ENCODE results near the gene TMPRSS13.
"Not testable (repeated sequence)": the region's sequence is repeated elsewhere in the genome, so short reads cannot be mapped to it uniquely, and the experiment has no call there.

The TMPRSS13 gene

GRCh38 chr11:117929916-117930570, 841 bp upstream of the TMPRSS13 start:
- peak overlapping the region; percentile 16 to 67 (median 40); a peak in 17 of 22 replicates for H3K9ac ChIP-seq
- peak overlapping the region in 9 of 11 experiments; percentile 2 to 77 (median 51); a peak in 17 of 22 replicates for H3K27ac ChIP-seq
- no peaks in the 10 kb centered on the region; a peak in 1 of 22 replicates for H4K20me1 ChIP-seq
- H3K27me3 ChIP-seq, result peaks cover 0 to 16% (median 4%) of the 10 kb centered on the region in 11 experiments; a peak in 10 of 22 replicates
- no peak for TF ChIP-seq Cebpa-rat (IDR thresholded peaks at IDR 0.05)
- no peaks in the 10 kb centered on the region for H3K36me3 ChIP-seq
- H3K4me3 ChIP-seq, result peak overlapping the region in 3 of 10 experiments; percentile 16 to 30 (median 21); a peak in 4 of 20 replicates
- H3K4me2 ChIP-seq, result peak overlapping the region; percentile 71 to 92 (median 83)
- no peaks in the 10 kb centered on the region for H3K9me3 ChIP-seq (replicated peaks in 1 of 11)
- peaks cover 62 to 84% (median 66%) of the 10 kb centered on the region in 10 experiments for H3K4me1 ChIP-seq

- Histone ChIP-seq H3K4me1 (peaks cover 55 to 71% (median 59%) of the 10 kb centered on the region in 10 experiments), H3K36me3 (no peaks in the 10 kb centered on the region), H3K4me3 (no peak overlapping the region), H3K4me2 (peak overlapping the region; percentile 71 to 92 (median 83)), H3K27ac (peak overlapping the region in 1 of 11 experiments; percentile 10; a peak in 1 of 22 replicates), H3K9me3 (replicated peaks in 1 of 11) (no peaks in the 10 kb centered on the region), H3K9ac (peak overlapping the region in 1 of 11 experiments; percentile 2; a peak in 1 of 22 replicates), H4K20me1 (no peaks in the 10 kb centered on the region; a peak in 1 of 22 replicates), H3K27me3 (peaks cover 0 to 16% (median 4%) of the 10 kb centered on the region in 11 experiments; a peak in 10 of 22 replicates)
- no peak for TF ChIP-seq Cebpa-rat (IDR thresholded peaks at IDR 0.05)
These were observed 608 bp downstream of the TMPRSS13 start for GRCh38 chr11:117928446-117929141.

- no peaks in the 10 kb centered on the region; a peak in 1 of 22 replicates for H4K20me1 ChIP-seq
- H3K27me3 ChIP-seq, result peaks cover 0 to 16% (median 4%) of the 10 kb centered on the region in 11 experiments; a peak in 10 of 22 replicates
- no peaks in the 10 kb centered on the region for H3K36me3 ChIP-seq
- peaks cover 49 to 65% (median 54%) of the 10 kb centered on the region in 10 experiments for H3K4me1 ChIP-seq
- no peak overlapping the region for H3K4me3 ChIP-seq
- TF ChIP-seq Cebpa-rat (IDR thresholded peaks at IDR 0.05), result no peak
- no peak overlapping the region for H3K27ac ChIP-seq
- H3K4me2 ChIP-seq, result peak overlapping the region; percentile 71 to 92 (median 83)
- no peaks in the 10 kb centered on the region for H3K9me3 ChIP-seq (replicated peaks in 1 of 11)
- no peak overlapping the region for H3K9ac ChIP-seq
These were observed 1.3 kb downstream of the TMPRSS13 start for GRCh38 chr11:117927926-117928325.

GRCh38 chr11:117926166-117926565, 3.0 kb downstream of the TMPRSS13 start:
- H3K27ac ChIP-seq; H3K9me3 ChIP-seq (replicated peaks in 1 of 11); H4K20me1 ChIP-seq; H3K4me3 ChIP-seq; H3K9ac ChIP-seq; H3K36me3 ChIP-seq: not testable (repeated sequence)
- Histone ChIP-seq H3K4me1 (peaks cover 33 to 47% (median 37%) of the 10 kb centered on the region in 10 experiments), H3K4me2 (peak overlapping the region in 1 of 11 experiments; percentile 46; a peak in 1 of 22 replicates), H3K27me3 (peaks cover 0 to 16% (median 4%) of the 10 kb centered on the region in 11 experiments; a peak in 10 of 22 replicates)

- Histone ChIP-seq H3K27ac (no peak overlapping the region), H3K27me3 (peaks cover 0 to 16% (median 4%) of the 10 kb centered on the region in 11 experiments; a peak in 10 of 22 replicates), H4K20me1 (no peaks in the 10 kb centered on the region; a peak in 1 of 22 replicates), H3K4me1 (peaks cover 25 to 39% (median 29%) of the 10 kb centered on the region in 10 experiments), H3K4me3 (no peak overlapping the region), H3K9me3 (replicated peaks in 1 of 11) (no peaks in the 10 kb centered on the region), H3K36me3 (no peaks in the 10 kb centered on the region), H3K4me2 (peak overlapping the region in 3 of 11 experiments; percentile 7 to 46 (median 17); a peak in 4 of 22 replicates), H3K9ac (no peak overlapping the region)
- no peak for TF ChIP-seq Cebpa-rat (IDR thresholded peaks at IDR 0.05)
These were observed 3.8 kb downstream of the TMPRSS13 start for GRCh38 chr11:117925198-117925925.

- no peak for TF ChIP-seq Cebpa-rat (IDR thresholded peaks at IDR 0.05)
- H3K27ac ChIP-seq, result no peak overlapping the region
- no peaks in the 10 kb centered on the region for H3K9me3 ChIP-seq (replicated peaks in 1 of 11)
- H3K36me3 ChIP-seq, result no peaks in the 10 kb centered on the region
- no peak overlapping the region for H3K4me3 ChIP-seq
- H3K4me2 ChIP-seq, result no peak overlapping the region
- H3K9ac ChIP-seq, result no peak overlapping the region
- H3K27me3 ChIP-seq, result peaks cover 0 to 16% (median 4%) of the 10 kb centered on the region in 11 experiments; a peak in 10 of 22 replicates
- H4K20me1 ChIP-seq, result no peaks in the 10 kb centered on the region; a peak in 1 of 22 replicates
- peaks cover 18 to 35% (median 24%) of the 10 kb centered on the region in 10 experiments for H3K4me1 ChIP-seq
These were observed 4.5 kb downstream of the TMPRSS13 start for GRCh38 chr11:117924631-117925170.

- Histone ChIP-seq H3K9ac (no peak overlapping the region), H4K20me1 (peaks cover 0 to 5% (median 0%) of the 10 kb centered on the region in 11 experiments; a peak in 2 of 22 replicates), H3K27me3 (peaks cover 0 to 16% (median 0%) of the 10 kb centered on the region in 11 experiments; a peak in 10 of 22 replicates), H3K27ac (no peak overlapping the region), H3K36me3 (no peaks in the 10 kb centered on the region), H3K4me3 (no peak overlapping the region), H3K9me3 (replicated peaks in 1 of 11) (no peaks in the 10 kb centered on the region), H3K4me2 (no peak overlapping the region), H3K4me1 (peaks cover 9 to 32% (median 15%) of the 10 kb centered on the region in 10 experiments)
- no peak for TF ChIP-seq Cebpa-rat (IDR thresholded peaks at IDR 0.05)
These were observed 5.4 kb downstream of the TMPRSS13 start for GRCh38 chr11:117923773-117924172.

- Histone ChIP-seq H3K27ac (no peak overlapping the region), H4K20me1 (peaks cover 0 to 7% (median 0%) of the 10 kb centered on the region in 11 experiments; a peak in 1 of 22 replicates), H3K27me3 (peaks cover 0 to 16% (median 0%) of the 10 kb centered on the region in 11 experiments; a peak in 10 of 22 replicates), H3K9me3 (replicated peaks in 1 of 11) (no peaks in the 10 kb centered on the region), H3K36me3 (no peaks in the 10 kb centered on the region), H3K4me2 (no peak overlapping the region), H3K4me3 (no peak overlapping the region), H3K4me1 (peaks cover 4 to 28% (median 10%) of the 10 kb centered on the region in 10 experiments), H3K9ac (no peak overlapping the region)
- no peak for TF ChIP-seq Cebpa-rat (IDR thresholded peaks at IDR 0.05)
These were observed 5.9 kb downstream of the TMPRSS13 start for GRCh38 chr11:117923275-117923674.

Data from BLaER1 treated with 17β-estradiol and CSF1 and Interleukin-3, amounts not matched to agents 10 nM and 100 nM (cell line).